ENCODE results near the gene ZBTB46.
"Not testable (repeated sequence)": the region's sequence is repeated elsewhere in the genome, so short reads cannot be mapped to it uniquely, and the experiment has no call there.

Gene ZBTB46

GRCh38 chr20:63857764-63858392 is 26.8 kb upstream of the ZBTB46 start:
- DNase-seq: no peak

- DNase-seq: no peak
These were observed 25.0 kb upstream of the ZBTB46 start for GRCh38 chr20:63856098-63856511.

GRCh38 chr20:63855363-63856097 is 24.5 kb upstream of the ZBTB46 start:
- DNase-seq: no peak

- DNase-seq: no peak
These were observed 23.8 kb upstream of the ZBTB46 start for GRCh38 chr20:63854766-63855362.

GRCh38 chr20:63854069-63854765 is 23.2 kb upstream of the ZBTB46 start:
- DNase-seq: no peak

GRCh38 chr20:63853733-63854068 is 22.6 kb upstream of the ZBTB46 start:
- not testable (repeated sequence) for DNase-seq

- DNase-seq: not testable (repeated sequence)
These were observed 20.5 kb upstream of the ZBTB46 start for GRCh38 chr20:63851548-63851943.

GRCh38 chr20:63850689-63851547 is 19.9 kb upstream of the ZBTB46 start:
- DNase-seq: no peak

- DNase-seq: no peak
These were observed 17.2 kb upstream of the ZBTB46 start for GRCh38 chr20:63848003-63848911.

GRCh38 chr20:63847237-63848002 is 16.4 kb upstream of the ZBTB46 start:
- DNase-seq: no peak

- no peak for DNase-seq
These were observed 15.8 kb upstream of the ZBTB46 start for GRCh38 chr20:63846888-63847236.

- DNase-seq: no peak
These were observed 15.2 kb upstream of the ZBTB46 start for GRCh38 chr20:63846128-63846771.

- DNase-seq: no peak
These were observed 13.5 kb upstream of the ZBTB46 start for GRCh38 chr20:63844511-63844991.

- no peak for DNase-seq
These were observed 12.7 kb upstream of the ZBTB46 start for GRCh38 chr20:63843778-63844177.

- no peak for DNase-seq
These were observed 12.2 kb upstream of the ZBTB46 start for GRCh38 chr20:63843222-63843621.

GRCh38 chr20:63842258-63842657 is 11.2 kb upstream of the ZBTB46 start:
- DNase-seq: no peak

- no peak for DNase-seq
These were observed 9.4 kb upstream of the ZBTB46 start for GRCh38 chr20:63840405-63840828.

GRCh38 chr20:63839620-63840019 is 8.6 kb upstream of the ZBTB46 start:
- DNase-seq: no peak

GRCh38 chr20:63837479-63837878 is 6.4 kb upstream of the ZBTB46 start:
- no peak for DNase-seq

Data from activated CD4-positive, alpha-beta T cell treated with anti-CD3 and anti-CD28 coated beads for 4 hours (primary cell).